Astrocyte (in vitro differentiated cells and primary cell): ENCODE data around the gene IL20RA. TPM values are rescaled to one million over a fixed set of nuclear protein-coding genes. Genes with fewer than 3 reads are reported as not detected.

Experiments
- DNase-seq: peaks from one replicate; pipeline ENCODE4 v3.0.0-alpha.2; 2010; ENCODE audit warnings: low read depth
- FAIRE-seq: peaks from 2 replicates; lab custom pipeline; 2011; peaks lifted over from hg19 to GRCh38; lab: Jason Lieb, UNC
- H2AFZ ChIP-seq: 2 replicates; pipeline ENCODE4 v1.6.0; 2012; ENCODE audit warnings: low read depth, low read length, inconsistent platforms
- H3K27ac ChIP-seq: 2 replicates; pipeline ENCODE4 v1.5.1; 2011; ENCODE audit warnings: low read depth, low read length, inconsistent platforms
- H3K27me3 ChIP-seq: 2 replicates; pipeline ENCODE4 v1.6.0; 2011; ENCODE audit warnings: low read length, inconsistent platforms; ENCODE audit not compliant: insufficient read depth
- H3K36me3 ChIP-seq: 2 replicates; pipeline ENCODE4 v1.5.1; 2011; ENCODE audit warnings: low read length, inconsistent platforms; ENCODE audit not compliant: insufficient read depth
- H3K4me1 ChIP-seq: 2 replicates; pipeline ENCODE4 v1.5.1; 2011; ENCODE audit warnings: low read length, inconsistent platforms; ENCODE audit not compliant: insufficient read depth
- H3K4me2 ChIP-seq: 2 replicates; pipeline ENCODE4 v1.6.0; 2012; ENCODE audit warnings: low read length, inconsistent platforms
- H3K4me3 ChIP-seq: 2 replicates; pipeline ENCODE4 v1.5.1; 2011; ENCODE audit warnings: low read depth, mild to moderate bottlenecking, low read length, inconsistent platforms; ENCODE audit not compliant: insufficient read depth
- H3K79me2 ChIP-seq: 2 replicates; pipeline ENCODE4 v1.6.0; 2012; ENCODE audit warnings: mild to moderate bottlenecking, low read length, inconsistent platforms; ENCODE audit not compliant: insufficient read depth
- H3K9ac ChIP-seq: 2 replicates; pipeline ENCODE4 v1.6.0; 2012; ENCODE audit warnings: mild to moderate bottlenecking, low read length, inconsistent platforms
- H3K9me3 ChIP-seq: 2 replicates; pipeline ENCODE4 v1.5.1; 2012; ENCODE audit warnings: low read depth, mild to moderate bottlenecking, low read length, inconsistent platforms; ENCODE audit not compliant: insufficient read depth
- H4K20me1 ChIP-seq: 2 replicates; pipeline ENCODE4 v1.6.0; 2012; ENCODE audit warnings: low read length, inconsistent platforms; ENCODE audit not compliant: insufficient read depth
- H3K27ac Mint-ChIP-seq: one replicate; pipeline ENCODE4 v1.8.0; 2021; ENCODE audit warnings: mild to moderate bottlenecking, mixed read lengths; ENCODE audit not compliant: unreplicated experiment
- H3K27me3 Mint-ChIP-seq: one replicate; pipeline ENCODE4 v1.8.0; 2021; ENCODE audit warnings: low read depth, mixed read lengths; ENCODE audit not compliant: unreplicated experiment
- H3K36me3 Mint-ChIP-seq: one replicate; pipeline ENCODE4 v1.8.0; 2021; ENCODE audit warnings: low read depth, mixed read lengths; ENCODE audit not compliant: unreplicated experiment
- H3K4me1 Mint-ChIP-seq: one replicate; pipeline ENCODE4 v1.8.0; 2021; ENCODE audit warnings: low read depth, mixed read lengths; ENCODE audit not compliant: unreplicated experiment
- H3K4me3 Mint-ChIP-seq: one replicate; pipeline ENCODE4 v1.8.0; 2021; ENCODE audit warnings: mild to moderate bottlenecking, moderate library complexity, mixed read lengths; ENCODE audit not compliant: unreplicated experiment
- H3K9me3 Mint-ChIP-seq: one replicate; pipeline ENCODE4 v1.8.0; 2021; ENCODE audit warnings: mild to moderate bottlenecking, mixed read lengths; ENCODE audit not compliant: unreplicated experiment
- EZH2 ChIP-seq: IDR thresholded peaks from 2 replicates; pipeline ENCODE4 v1.6.1; 2012; ENCODE audit warnings: mild to moderate bottlenecking, low read length, inconsistent platforms; ENCODE audit not compliant: insufficient read depth
- total RNA-seq: library from RNA; stranded (reverse); gene quantifications from 2 replicates; pipeline ENCODE4 v1.2.1, GENCODE V29; 2021
- TF ChIP-seq, protein P1 (sequence below): IDR thresholded peaks from 2 replicates; pipeline ENCODE4 v1.5.1; 2011; ENCODE audit warnings: low read depth, mild to moderate bottlenecking, inconsistent platforms, low read length, moderate library complexity; ENCODE audit not compliant: insufficient read depth

The IL20RA gene
- total RNA-seq, 1 donor from 2014 or later = 0.07 TPM

DNA sequence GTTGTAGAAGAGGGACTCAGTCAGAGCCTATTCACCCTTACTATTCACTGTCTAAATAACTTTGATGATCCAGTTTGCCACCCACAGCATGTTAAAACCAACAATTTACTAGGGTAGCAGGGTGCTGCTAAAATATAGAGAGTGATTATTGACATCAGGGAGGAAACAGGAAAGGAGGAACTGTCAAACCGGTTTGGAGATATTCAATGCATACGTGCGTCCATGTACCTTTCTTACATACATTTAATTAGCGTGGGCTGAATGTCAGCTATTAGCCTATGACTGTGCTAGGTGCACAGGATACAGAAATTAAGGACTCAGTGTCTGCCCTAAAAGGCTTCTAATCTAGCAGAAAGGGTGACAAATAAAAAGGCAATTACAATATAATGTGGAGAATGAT lies 57.2 kb downstream of the IL20RA start:
- H3K36me3 ChIP-seq = no peaks in the 10 kb centered on the region
- Mint-ChIP-seq H3K9me3 (no peaks in the 10 kb centered on the region), H3K36me3 (no peaks in the 10 kb centered on the region), H3K4me1 (peaks cover 15% of the 10 kb centered on the region), H3K4me3 (no peak overlapping the region), H3K27me3 (peaks cover 10% of the 10 kb centered on the region), H3K27ac (no peak overlapping the region)
- peaks cover 13% of the 10 kb centered on the region for H3K27me3 ChIP-seq
- H3K9me3 ChIP-seq = no peaks in the 10 kb centered on the region
- H4K20me1 ChIP-seq = no peaks in the 10 kb centered on the region
- H3K4me2 ChIP-seq = no peak overlapping the region
- H2AFZ ChIP-seq = no peak overlapping the region
- DNase-seq (no peak), FAIRE-seq (no peak)
- no peak overlapping the region for H3K27ac ChIP-seq
- H3K9ac ChIP-seq = no peak overlapping the region
- no peak for TF ChIP-seq EZH2
- TF ChIP-seq, protein P1, sequence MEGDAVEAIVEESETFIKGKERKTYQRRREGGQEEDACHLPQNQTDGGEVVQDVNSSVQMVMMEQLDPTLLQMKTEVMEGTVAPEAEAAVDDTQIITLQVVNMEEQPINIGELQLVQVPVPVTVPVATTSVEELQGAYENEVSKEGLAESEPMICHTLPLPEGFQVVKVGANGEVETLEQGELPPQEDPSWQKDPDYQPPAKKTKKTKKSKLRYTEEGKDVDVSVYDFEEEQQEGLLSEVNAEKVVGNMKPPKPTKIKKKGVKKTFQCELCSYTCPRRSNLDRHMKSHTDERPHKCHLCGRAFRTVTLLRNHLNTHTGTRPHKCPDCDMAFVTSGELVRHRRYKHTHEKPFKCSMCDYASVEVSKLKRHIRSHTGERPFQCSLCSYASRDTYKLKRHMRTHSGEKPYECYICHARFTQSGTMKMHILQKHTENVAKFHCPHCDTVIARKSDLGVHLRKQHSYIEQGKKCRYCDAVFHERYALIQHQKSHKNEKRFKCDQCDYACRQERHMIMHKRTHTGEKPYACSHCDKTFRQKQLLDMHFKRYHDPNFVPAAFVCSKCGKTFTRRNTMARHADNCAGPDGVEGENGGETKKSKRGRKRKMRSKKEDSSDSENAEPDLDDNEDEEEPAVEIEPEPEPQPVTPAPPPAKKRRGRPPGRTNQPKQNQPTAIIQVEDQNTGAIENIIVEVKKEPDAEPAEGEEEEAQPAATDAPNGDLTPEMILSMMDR = no peak
- no peaks in the 10 kb centered on the region for H3K79me2 ChIP-seq
- peaks cover 6% of the 10 kb centered on the region for H3K4me1 ChIP-seq
- no peak overlapping the region for H3K4me3 ChIP-seq

DNA sequence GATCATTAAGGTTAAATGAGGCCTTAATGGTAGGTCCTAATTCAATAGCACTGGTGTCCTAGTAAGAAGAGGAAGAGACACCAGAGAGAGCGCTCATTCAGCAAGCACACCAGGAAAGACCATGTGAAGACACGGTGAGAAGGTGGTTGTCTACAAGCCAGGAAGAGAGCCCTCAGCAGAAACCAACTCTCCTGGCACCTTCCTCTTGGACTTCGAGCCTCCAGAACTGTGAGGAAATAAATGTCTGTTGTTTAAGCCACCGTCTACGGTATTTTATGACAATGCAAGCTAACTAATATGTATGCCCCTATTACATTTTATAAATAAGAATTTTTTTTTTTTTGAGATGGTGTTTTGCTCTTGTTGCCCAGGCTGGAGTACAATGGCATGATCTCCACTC lies 59.3 kb downstream of the IL20RA start:
- Histone ChIP-seq H4K20me1 (no peaks in the 10 kb centered on the region), H3K27ac (no peak overlapping the region), H3K9me3 (no peaks in the 10 kb centered on the region), H2AFZ (no peak overlapping the region), H3K4me3 (no peak overlapping the region), H3K79me2 (no peaks in the 10 kb centered on the region), H3K4me1 (peaks cover 6% of the 10 kb centered on the region), H3K36me3 (no peaks in the 10 kb centered on the region), H3K4me2 (no peak overlapping the region), H3K9ac (no peak overlapping the region), H3K27me3 (peaks cover 13% of the 10 kb centered on the region)
- Mint-ChIP-seq H3K27ac (no peak overlapping the region), H3K9me3 (no peaks in the 10 kb centered on the region), H3K27me3 (peaks cover 10% of the 10 kb centered on the region), H3K36me3 (no peaks in the 10 kb centered on the region), H3K4me3 (no peak overlapping the region), H3K4me1 (peaks cover 5% of the 10 kb centered on the region)
- no peak for FAIRE-seq
- TF ChIP-seq EZH2 = no peak
- TF ChIP-seq, protein P1 = no peak
- DNase-seq = no peak

DNA sequence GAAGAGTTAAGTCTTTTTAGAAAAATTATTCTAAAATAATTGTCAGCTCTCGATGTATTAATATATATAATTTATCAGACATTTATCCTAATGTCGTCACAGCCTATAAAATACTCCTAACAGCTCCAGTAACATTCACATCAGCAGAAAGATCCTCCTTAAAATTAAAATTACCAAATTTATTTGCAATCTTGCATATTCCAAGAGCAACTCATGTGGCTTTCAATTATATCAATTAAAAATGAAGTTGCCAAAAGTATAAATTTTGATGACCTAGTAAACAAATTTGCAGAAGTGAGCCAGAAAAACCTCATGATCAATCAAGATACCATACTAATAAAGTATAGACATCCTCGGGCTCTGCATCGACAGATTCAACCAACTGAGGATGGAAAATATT lies 60.2 kb downstream of the IL20RA start:
- Histone ChIP-seq H3K4me1 (peaks cover under 1% of the 10 kb centered on the region), H3K9ac (no peak overlapping the region), H3K27me3 (peaks cover 16% of the 10 kb centered on the region), H3K9me3 (no peaks in the 10 kb centered on the region), H3K4me2 (no peak overlapping the region), H2AFZ (no peak overlapping the region), H3K4me3 (no peak overlapping the region), H3K79me2 (no peaks in the 10 kb centered on the region), H3K36me3 (no peaks in the 10 kb centered on the region), H4K20me1 (no peaks in the 10 kb centered on the region), H3K27ac (no peak overlapping the region)
- no peaks in the 10 kb centered on the region for H3K9me3 Mint-ChIP-seq
- peaks cover 14% of the 10 kb centered on the region for H3K27me3 Mint-ChIP-seq
- H3K4me3 Mint-ChIP-seq = no peak overlapping the region
- no peak overlapping the region for H3K27ac Mint-ChIP-seq
- TF ChIP-seq EZH2 = no peak
- TF ChIP-seq, protein P1 = no peak
- DNase-seq = no peak
- H3K36me3 Mint-ChIP-seq = no peaks in the 10 kb centered on the region
- H3K4me1 Mint-ChIP-seq = peaks cover 4% of the 10 kb centered on the region
- FAIRE-seq = no peak
